ENCODE measurements around the gene BLVRB. TPM values are rescaled to one million over a fixed set of nuclear protein-coding genes. Genes with fewer than 3 reads are reported as not detected.
"Not testable (repeated sequence)": the region's sequence is repeated elsewhere in the genome, so short reads cannot be mapped to it uniquely, and the experiment has no call there.

The BLVRB gene
- total RNA-seq (2014; rRNA removed; shearing (Covaris generic)), result 433 and 572 TPM in 2 replicates

- DNase-seq (ENCODE audit: low spot score), result peak; percentile 98
Measured at GRCh38 chr19:40465557-40466218, at the start of gene BLVRB. TSS of gene BLVRB (minus strand) at chr19:40465745. CDS start at chr19:40465688, 57 bp downstream.

- no peak for DNase-seq (ENCODE audit: low spot score)
Measured at GRCh38 chr19:40513741-40514315, 48.3 kb upstream of the BLVRB start.

DNA sequence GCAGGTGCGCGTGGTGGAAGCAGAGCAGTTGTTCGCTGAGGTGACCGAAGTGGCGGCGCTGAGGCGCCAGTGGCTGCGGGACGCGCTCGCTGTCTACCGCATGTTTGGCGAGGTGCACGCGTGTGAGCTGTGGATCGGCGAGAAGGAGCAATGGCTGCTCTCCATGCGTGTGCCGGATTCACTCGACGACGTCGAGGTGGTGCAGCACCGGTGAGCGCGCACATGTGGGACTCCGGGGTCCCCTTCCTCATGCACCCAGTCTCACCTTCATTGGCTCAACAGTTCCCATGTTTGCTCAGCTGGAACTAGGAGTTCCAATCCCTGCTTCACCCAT is 47.8 kb upstream of the BLVRB start:
- DNase-seq (ENCODE audit: low spot score), result no peak

DNA sequence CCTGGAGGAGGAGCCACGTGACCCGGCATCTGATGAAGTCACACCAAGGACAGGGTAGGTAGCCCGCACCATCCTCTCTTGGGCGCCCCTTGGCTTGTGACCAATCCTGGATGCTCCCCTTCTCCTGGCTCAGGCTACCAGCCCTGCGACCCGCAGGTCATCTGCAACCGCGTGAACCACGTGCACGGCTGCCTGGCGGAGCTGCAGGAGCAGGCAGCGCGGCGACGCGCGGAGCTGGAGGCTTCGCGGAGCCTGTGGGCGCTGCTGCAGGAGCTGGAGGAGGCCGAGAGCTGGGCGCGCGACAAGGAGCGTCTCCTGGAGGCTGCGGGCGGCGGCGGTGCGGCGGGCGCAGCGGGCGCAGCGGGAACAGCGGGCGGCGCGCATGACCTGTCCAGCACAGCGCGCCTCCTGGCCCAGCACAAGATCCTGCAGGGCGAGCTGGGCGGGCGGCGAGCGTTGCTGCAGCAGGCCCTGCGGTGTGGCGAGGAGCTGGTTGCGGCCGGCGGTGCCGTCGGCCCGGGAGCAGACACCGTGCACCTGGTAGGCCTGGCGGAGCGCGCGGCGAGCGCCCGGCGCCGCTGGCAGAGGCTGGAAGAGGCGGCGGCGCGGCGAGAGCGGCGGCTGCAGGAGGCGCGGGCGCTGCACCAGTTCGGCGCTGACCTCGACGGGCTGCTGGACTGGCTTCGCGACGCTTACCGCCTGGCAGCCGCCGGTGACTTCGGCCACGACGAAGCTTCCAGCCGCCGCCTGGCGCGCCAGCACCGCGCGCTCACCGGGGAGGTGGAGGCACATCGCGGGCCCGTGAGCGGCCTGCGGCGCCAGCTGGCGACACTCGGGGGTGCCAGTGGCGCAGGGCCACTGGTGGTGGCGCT is 47.2 kb upstream of the BLVRB start:
- no peak for DNase-seq (ENCODE audit: low spot score)

GRCh38 chr19:40512110-40512472 is 46.5 kb upstream of the BLVRB start:
- DNase-seq (ENCODE audit: low spot score), result no peak

DNA sequence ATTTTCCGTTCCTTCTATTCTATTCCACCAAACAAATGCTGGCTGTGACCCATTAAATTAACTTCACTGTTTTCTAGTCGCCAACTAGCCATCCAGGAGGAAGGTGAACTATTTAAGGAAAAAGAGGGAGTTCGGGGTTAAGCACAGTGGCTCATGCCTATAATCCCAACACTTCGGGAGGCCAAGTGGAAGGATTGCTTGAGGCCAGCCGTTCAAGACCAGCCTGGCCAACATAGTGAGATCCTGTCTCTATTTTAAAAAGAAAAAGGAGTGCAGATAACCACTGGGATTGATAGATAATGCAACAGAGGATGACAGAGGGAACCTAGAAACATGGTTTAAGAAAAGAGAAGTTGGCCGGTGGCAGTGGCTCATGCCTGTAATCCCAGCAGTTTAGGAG is 45.9 kb upstream of the BLVRB start:
- DNase-seq (ENCODE audit: low spot score), result no peak

- DNase-seq (ENCODE audit: low spot score), result no peak
Measured at GRCh38 chr19:40510526-40511115, 45.1 kb upstream of the BLVRB start.

GRCh38 chr19:40508739-40509260 is 43.3 kb upstream of the BLVRB start:
- DNase-seq (ENCODE audit: low spot score), result no peak

GRCh38 chr19:40507892-40508291 is 42.3 kb upstream of the BLVRB start:
- no peak for DNase-seq (ENCODE audit: low spot score)

DNA sequence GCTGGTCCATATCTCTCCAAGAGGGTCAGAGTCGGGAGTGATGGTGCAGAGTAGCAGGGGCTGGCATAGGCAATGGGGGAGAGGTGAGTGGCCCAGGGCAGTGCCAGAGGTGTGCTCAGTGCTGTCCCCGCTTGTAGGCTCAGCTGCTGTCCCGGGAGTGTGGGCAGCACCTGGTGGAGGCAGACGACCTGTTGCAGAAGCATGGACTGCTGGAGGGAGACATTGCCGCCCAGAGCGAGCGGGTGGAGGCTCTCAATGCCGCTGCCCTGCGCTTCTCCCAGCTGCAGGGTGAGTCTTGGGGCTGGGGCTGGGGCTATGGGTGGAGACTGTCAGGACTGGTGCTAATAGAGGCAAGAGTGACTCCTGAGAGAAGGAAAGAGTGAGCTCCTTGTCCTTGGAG is 40.6 kb upstream of the BLVRB start:
- no peak for DNase-seq (ENCODE audit: low spot score)

DNA sequence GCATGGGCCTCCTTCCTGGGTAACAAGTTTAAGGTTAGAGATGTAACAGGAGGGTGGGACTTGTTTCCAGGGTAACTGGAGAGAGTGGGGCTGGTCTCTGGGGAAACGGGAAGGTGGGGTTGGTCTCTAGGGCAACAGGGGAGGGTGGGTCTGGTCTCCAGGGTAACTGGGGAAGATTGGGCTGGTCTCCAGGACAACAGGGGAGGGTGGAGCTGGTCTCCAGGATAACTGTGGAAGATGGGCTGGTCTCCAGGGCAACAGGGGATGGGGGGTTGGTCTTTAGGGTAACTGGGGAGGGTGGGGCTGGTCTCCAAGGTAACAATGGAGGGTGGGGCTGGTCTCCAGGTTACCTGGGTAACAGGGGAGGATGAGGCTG is 37.8 kb upstream of the BLVRB start:
- DNase-seq (ENCODE audit: low spot score), result no peak

DNA sequence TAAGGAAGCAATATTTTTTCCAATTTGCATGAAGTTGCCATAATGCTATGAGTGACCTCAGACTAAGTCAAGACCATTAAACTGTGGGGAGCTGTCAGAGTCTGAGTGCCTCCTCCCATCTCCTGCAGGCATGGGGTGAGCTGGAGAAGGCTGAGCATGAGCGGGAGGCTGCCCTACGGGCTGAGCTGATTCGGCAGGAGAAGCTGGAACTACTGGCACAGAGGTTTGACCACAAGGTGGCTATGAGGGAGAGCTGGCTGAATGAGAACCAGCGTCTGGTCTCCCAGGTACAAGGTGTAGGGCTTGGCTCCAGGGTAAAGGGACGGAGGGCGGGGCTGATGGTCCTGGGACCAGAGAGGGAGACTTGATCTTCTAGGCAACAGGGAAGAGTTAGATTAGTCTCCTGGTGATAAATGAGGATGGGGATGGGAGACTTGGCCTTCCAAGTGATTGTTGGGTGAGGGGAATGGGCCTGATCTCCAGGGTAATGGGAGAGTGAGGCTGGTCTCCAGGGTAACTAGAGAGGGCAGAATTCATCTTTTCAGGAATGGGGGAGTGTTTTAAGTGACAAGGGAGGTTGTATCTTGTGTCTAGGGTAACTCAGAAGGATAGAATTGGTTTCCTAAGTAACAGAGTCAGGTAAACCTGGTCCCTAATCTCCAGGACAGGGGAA is 37.2 kb upstream of the BLVRB start:
- DNase-seq (ENCODE audit: low spot score), result no peak

DNA sequence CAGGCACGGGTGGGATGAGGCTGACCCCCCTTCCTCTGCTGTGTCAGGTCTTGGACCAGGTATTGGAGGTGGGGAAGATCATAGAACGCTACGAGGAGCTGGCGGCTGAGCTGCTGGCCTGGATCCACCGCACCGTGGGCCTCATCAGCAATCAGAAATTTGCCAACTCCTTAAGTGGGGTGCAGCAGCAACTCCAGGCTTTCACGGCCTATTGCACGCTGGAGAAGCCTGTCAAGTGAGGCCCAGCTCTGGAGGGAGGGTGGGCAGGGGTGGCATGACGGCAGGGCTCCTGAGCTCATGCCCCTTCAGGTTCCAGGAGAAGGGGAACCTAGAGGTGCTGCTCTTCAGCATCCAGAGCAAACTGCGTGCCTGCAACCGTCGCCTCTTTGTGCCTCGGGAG is 36.5 kb upstream of the BLVRB start:
- no peak for DNase-seq (ENCODE audit: low spot score)

DNA sequence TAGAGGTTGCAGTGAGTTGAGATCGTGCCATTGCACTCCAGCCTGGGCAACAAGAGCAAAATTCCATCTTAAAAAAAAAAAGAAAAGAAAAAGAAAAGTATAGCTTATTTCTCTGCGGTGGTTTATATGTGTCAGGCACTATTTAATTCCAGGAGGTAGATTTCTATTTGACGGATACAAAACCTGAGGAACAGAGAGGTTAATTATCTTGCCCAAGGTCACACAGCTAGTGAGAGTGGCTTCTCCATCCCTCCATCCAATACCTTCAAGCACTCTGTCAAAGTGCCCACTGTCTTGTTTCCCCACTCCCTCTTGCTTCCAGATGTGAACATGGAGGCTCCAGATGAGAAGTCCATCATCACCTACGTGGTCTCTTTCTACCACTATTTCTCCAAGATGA is 36.1 kb upstream of the BLVRB start:
- DNase-seq (ENCODE audit: low spot score), result no peak

DNA sequence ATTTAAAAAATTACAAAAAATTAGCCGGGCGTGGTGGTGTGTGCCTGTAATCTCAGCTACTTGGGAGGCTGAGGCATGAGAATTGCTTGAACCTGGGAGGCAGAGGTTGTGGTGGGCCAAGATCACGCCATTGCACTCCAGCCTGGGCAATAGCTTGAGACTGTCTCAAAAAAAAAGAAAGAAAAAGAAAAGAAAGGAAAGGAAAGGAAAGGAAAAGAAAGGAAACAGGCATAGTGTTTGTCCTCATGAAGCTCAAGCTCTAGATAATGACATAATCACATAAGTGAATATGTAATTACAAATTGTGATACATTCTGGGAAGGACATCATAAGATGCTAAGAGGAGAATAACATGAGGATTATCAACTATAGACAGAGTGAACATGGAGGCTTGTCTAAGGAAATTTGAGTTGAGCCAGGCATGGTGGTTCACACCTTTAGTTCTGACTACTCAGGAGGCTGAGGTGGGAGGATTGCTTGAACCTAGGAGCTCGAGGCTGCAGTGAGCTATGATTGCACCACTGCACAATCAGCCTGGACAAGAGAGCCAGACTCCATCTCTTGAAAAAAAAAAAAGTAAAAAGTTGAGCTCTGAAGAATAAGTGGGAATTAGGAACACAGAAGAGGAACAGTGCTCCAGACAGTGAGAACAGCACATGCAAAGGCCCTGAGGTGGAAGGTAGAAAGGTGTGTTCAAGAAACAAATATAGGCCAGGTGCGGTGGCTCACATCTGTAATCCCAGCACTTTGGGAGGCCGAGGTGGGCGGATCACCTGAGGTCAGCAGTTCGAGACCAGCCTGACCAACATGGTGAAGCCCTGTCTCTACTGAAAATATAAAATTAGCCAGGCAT is 35.4 kb upstream of the BLVRB start:
- not testable (repeated sequence) for DNase-seq (ENCODE audit: low spot score)

DNA sequence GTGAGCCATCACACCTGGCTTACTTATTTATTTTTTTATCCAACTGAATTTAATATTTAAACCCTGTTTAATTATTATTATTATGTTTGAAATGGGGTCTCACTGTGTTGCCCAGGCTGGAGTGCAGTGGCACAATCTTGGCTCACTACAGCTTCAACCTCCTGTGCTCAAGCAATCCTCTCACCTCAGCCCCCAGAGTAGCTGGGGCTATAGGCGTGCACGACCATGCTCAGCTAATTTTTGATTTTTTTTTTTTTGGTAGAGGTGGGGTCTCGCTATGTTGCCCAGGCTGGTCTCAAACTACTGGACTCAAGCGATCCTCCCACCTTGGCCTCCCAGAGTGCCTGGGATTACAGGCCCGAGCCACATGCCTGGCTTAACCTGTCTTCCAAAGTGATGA is 33.8 kb upstream of the BLVRB start:
- DNase-seq (ENCODE audit: low spot score), result no peak

DNA sequence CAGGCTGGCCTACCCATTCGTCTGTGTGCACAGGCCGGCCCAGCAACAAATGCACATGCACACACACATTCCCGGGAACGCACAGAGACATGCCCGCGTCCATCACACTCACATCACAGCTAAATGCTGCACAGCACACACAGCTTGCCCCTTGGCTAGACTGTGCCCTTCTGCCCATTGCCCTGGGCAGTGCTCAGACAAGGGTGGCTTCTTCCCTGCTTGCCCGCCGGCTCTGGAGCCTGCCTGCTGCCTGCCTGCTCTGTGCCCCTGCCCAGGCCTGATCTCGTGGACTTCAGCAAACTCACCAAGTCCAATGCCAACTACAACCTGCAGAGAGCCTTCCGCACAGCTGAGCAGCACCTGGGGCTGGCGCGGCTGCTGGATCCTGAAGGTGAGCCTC is 31.7 kb upstream of the BLVRB start:
- no peak for DNase-seq (ENCODE audit: low spot score)

DNA sequence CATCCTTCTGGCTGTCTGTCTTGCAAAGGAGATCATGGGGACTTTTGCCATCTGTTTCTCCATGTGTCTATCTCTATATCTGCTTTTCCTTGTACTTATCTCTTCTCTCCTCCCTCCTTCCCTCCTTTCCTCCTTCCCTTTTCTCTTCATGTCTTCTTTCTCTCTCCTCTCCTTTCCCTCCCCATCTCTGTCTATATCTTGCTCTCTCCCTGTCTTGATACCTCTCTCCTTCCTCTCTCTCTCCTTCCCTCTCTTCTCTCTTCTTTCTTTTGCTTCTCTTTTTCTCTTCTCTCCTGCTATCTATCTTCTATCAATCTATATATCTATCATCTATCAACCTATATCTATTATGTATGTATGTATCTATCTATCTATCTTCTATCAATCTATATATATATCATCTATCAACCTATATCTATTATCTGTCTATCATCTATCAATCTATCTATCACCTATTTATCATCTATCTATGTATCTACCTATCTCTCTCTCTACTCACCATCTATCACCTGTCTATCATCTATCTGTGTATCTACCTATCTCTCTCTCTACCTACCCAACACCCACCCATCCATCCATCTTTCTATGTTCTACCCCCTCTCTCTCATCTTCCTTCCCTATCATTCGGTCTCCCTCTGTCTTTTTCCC is 28.8 kb upstream of the BLVRB start:
- DNase-seq (ENCODE audit: low spot score), result no peak

DNA sequence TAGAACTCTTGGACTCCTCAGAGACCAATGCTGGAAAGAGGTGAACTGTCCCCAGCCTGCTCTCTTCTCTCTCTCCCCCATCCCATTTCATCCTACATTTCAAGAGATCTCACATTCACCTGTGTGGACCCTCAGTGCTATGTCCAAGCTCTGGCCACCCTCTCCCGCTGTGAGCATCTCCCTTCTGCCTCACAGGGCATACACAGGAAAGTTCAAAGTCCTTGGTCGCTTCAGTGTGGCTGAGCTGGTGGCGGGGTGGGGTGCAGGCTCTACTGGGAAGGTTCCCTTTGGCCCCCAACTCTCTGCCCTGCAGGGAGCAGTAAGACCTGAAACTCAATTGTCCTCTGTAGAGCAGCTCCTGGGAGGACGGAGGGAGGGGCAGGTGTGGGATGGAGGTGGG is 28.2 kb upstream of the BLVRB start:
- no peak for DNase-seq (ENCODE audit: low spot score)

DNA sequence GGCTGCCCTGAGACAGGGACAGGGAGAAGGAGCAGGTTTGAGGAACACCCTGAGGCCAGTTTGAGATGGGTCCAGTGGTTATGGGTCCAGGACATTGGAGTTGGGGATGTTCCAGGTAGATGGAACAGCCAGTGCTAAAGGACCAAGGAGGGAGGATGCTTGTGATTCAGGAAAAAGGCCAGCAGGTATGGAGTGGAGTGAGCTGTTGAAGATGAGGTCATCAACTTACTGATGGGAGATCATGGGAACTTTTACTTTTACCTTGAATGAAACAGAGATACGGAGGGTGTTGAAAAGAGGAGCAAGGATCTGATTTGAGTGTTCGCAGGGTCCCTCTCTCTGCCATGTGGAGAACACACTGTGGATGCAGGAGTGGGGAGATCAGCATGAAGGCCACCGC is 26.7 kb upstream of the BLVRB start:
- no peak for DNase-seq (ENCODE audit: low spot score)

GRCh38 chr19:40489882-40490230 is 24.3 kb upstream of the BLVRB start:
- no peak for DNase-seq (ENCODE audit: low spot score)

Measured in H4 (cell line).